Central memory CD8-positive, alpha-beta T cell (primary cell): ENCODE results near the gene N4BP2.
"Not testable (repeated sequence)": the region's sequence is repeated elsewhere in the genome, so short reads cannot be mapped to it uniquely, and the experiment has no call there.

Experiments
- ATAC-seq: fragments of 150-1000 bp; cut with Tn5 transposase; replicated peaks from 2 replicates; pipeline ENCODE4 v1.10.0; 2022; ENCODE audit warnings: mild to moderate bottlenecking, moderate FRiP score, moderate number of reproducible peaks; ENCODE audit not compliant: poor library complexity, severe bottlenecking; ENCODE audit errors: extremely low read depth
- DNase-seq, 2 donors: peaks; one replicate each; pipeline ENCODE4 v3.0.0; 2021; ENCODE audit warnings: low spot score in 2 of 2
- H3K27ac Mint-ChIP-seq: one replicate; pipeline ENCODE4 v1.8.0; 2022; ENCODE audit warnings: low read depth, mild to moderate bottlenecking, moderate library complexity, mixed read lengths
- H3K27me3 Mint-ChIP-seq: one replicate; pipeline ENCODE4 v1.8.0; 2022; ENCODE audit warnings: mixed read lengths
- H3K36me3 Mint-ChIP-seq: one replicate; pipeline ENCODE4 v1.8.0; 2022; ENCODE audit warnings: mild to moderate bottlenecking, moderate library complexity, mixed read lengths; ENCODE audit not compliant: insufficient read depth
- H3K4me1 Mint-ChIP-seq: one replicate; pipeline ENCODE4 v1.8.0; 2022; ENCODE audit warnings: mixed read lengths
- H3K4me3 Mint-ChIP-seq: one replicate; pipeline ENCODE4 v1.8.0; 2022; ENCODE audit warnings: mild to moderate bottlenecking, moderate library complexity, mixed read lengths
- H3K9me3 Mint-ChIP-seq: one replicate; pipeline ENCODE4 v1.8.0; 2022; ENCODE audit warnings: mixed read lengths

The N4BP2 gene

GRCh38 chr4:40055863-40056715 is 561 bp upstream of the N4BP2 start:
- DNase-seq: peak; percentile 24 to 26
- H3K4me1 Mint-ChIP-seq: peaks cover 31% of the 10 kb centered on the region
- H3K9me3 Mint-ChIP-seq: no peaks in the 10 kb centered on the region
- peak overlapping the region; percentile 83 for H3K27ac Mint-ChIP-seq
- peak overlapping the region; percentile 95 for H3K4me3 Mint-ChIP-seq
- peaks cover 23% of the 10 kb centered on the region for H3K36me3 Mint-ChIP-seq
- H3K27me3 Mint-ChIP-seq: no peaks in the 10 kb centered on the region
- peak; percentile 26 for ATAC-seq

GRCh38 chr4:40057586-40058091 is 989 bp downstream of the N4BP2 start:
- Mint-ChIP-seq H3K27ac (peak overlapping the region; percentile 83), H3K36me3 (peaks cover 31% of the 10 kb centered on the region), H3K4me1 (peaks cover 38% of the 10 kb centered on the region), H3K27me3 (no peaks in the 10 kb centered on the region), H3K4me3 (peak overlapping the region; percentile 95), H3K9me3 (no peaks in the 10 kb centered on the region)
- ATAC-seq (peak; percentile 78), DNase-seq (peak; percentile 35 to 57)

GRCh38 chr4:40058121-40058520 is 1.5 kb downstream of the N4BP2 start:
- H3K4me1 Mint-ChIP-seq: peaks cover 41% of the 10 kb centered on the region
- no peak for ATAC-seq
- no peak for DNase-seq
- H3K36me3 Mint-ChIP-seq: peaks cover 31% of the 10 kb centered on the region
- H3K27me3 Mint-ChIP-seq: no peaks in the 10 kb centered on the region
- H3K9me3 Mint-ChIP-seq: no peaks in the 10 kb centered on the region
- H3K27ac Mint-ChIP-seq: peak overlapping the region; percentile 83
- H3K4me3 Mint-ChIP-seq: peak overlapping the region; percentile 95

- Mint-ChIP-seq H3K27me3 (no peaks in the 10 kb centered on the region), H3K27ac (no peak overlapping the region), H3K9me3 (no peaks in the 10 kb centered on the region), H3K4me1 (peaks cover 41% of the 10 kb centered on the region), H3K36me3 (peaks cover 33% of the 10 kb centered on the region), H3K4me3 (peak overlapping the region; percentile 50)
- ATAC-seq (no peak), DNase-seq (no peak)
Measured at GRCh38 chr4:40058854-40059253, 2.2 kb downstream of the N4BP2 start.

- Mint-ChIP-seq H3K9me3 (no peaks in the 10 kb centered on the region), H3K27me3 (no peaks in the 10 kb centered on the region), H3K36me3 (peaks cover 35% of the 10 kb centered on the region), H3K4me3 (peak overlapping the region; percentile 50), H3K4me1 (peaks cover 41% of the 10 kb centered on the region), H3K27ac (no peak overlapping the region)
- ATAC-seq (no peak), DNase-seq (no peak)
Measured at GRCh38 chr4:40059362-40059761, 2.7 kb downstream of the N4BP2 start.

GRCh38 chr4:40065010-40065409 is 8.4 kb downstream of the N4BP2 start:
- Mint-ChIP-seq H3K27me3 (no peaks in the 10 kb centered on the region), H3K27ac (no peak overlapping the region), H3K9me3 (no peaks in the 10 kb centered on the region), H3K36me3 (peaks cover 25% of the 10 kb centered on the region), H3K4me1 (peaks cover 39% of the 10 kb centered on the region), H3K4me3 (no peak overlapping the region)
- ATAC-seq: no peak
- no peak for DNase-seq

- DNase-seq (no peak), ATAC-seq (no peak)
- Mint-ChIP-seq H3K36me3 (peaks cover 20% of the 10 kb centered on the region), H3K4me3 (no peak overlapping the region), H3K4me1 (peaks cover 46% of the 10 kb centered on the region), H3K27me3 (no peaks in the 10 kb centered on the region), H3K9me3 (no peaks in the 10 kb centered on the region), H3K27ac (peak overlapping the region; percentile 46)
Measured at GRCh38 chr4:40066651-40067050, 10.0 kb downstream of the N4BP2 start.

GRCh38 chr4:40070387-40070786 is 13.7 kb downstream of the N4BP2 start:
- DNase-seq (no peak), ATAC-seq (no peak)
- H3K4me1 Mint-ChIP-seq: peaks cover 29% of the 10 kb centered on the region
- no peak overlapping the region for H3K4me3 Mint-ChIP-seq
- H3K27me3 Mint-ChIP-seq: no peaks in the 10 kb centered on the region
- H3K27ac Mint-ChIP-seq: no peak overlapping the region
- peaks cover 9% of the 10 kb centered on the region for H3K36me3 Mint-ChIP-seq
- H3K9me3 Mint-ChIP-seq: no peaks in the 10 kb centered on the region

GRCh38 chr4:40086421-40086820 is 29.8 kb downstream of the N4BP2 start:
- peaks cover 13% of the 10 kb centered on the region for H3K36me3 Mint-ChIP-seq
- H3K4me1 Mint-ChIP-seq: peaks cover 5% of the 10 kb centered on the region
- DNase-seq (no peak), ATAC-seq (no peak)
- H3K27ac Mint-ChIP-seq: no peak overlapping the region
- H3K9me3 Mint-ChIP-seq: no peaks in the 10 kb centered on the region
- H3K4me3 Mint-ChIP-seq: no peak overlapping the region
- no peaks in the 10 kb centered on the region for H3K27me3 Mint-ChIP-seq

GRCh38 chr4:40087799-40088366 is 31.2 kb downstream of the N4BP2 start:
- ATAC-seq (no peak), DNase-seq (no peak)
- no peak overlapping the region for H3K27ac Mint-ChIP-seq
- no peaks in the 10 kb centered on the region for H3K27me3 Mint-ChIP-seq
- peaks cover 5% of the 10 kb centered on the region for H3K4me1 Mint-ChIP-seq
- peaks cover 12% of the 10 kb centered on the region for H3K36me3 Mint-ChIP-seq
- no peak overlapping the region for H3K4me3 Mint-ChIP-seq
- H3K9me3 Mint-ChIP-seq: no peaks in the 10 kb centered on the region

GRCh38 chr4:40093400-40093799 is 36.8 kb downstream of the N4BP2 start:
- not testable (repeated sequence) for ATAC-seq, H3K4me3 Mint-ChIP-seq, DNase-seq, H3K27ac Mint-ChIP-seq, H3K27me3 Mint-ChIP-seq, H3K9me3 Mint-ChIP-seq
- H3K36me3 Mint-ChIP-seq: peaks cover 12% of the 10 kb centered on the region
- peaks cover 11% of the 10 kb centered on the region for H3K4me1 Mint-ChIP-seq

- Mint-ChIP-seq H3K9me3 (no peaks in the 10 kb centered on the region), H3K36me3 (peaks cover 8% of the 10 kb centered on the region), H3K27me3 (no peaks in the 10 kb centered on the region), H3K27ac (no peak overlapping the region), H3K4me3 (no peak overlapping the region), H3K4me1 (peaks cover 4% of the 10 kb centered on the region)
- ATAC-seq (no peak), DNase-seq (no peak)
Measured at GRCh38 chr4:40099010-40099409, 42.4 kb downstream of the N4BP2 start.

GRCh38 chr4:40107150-40107549 is 50.5 kb downstream of the N4BP2 start:
- ATAC-seq: not testable (repeated sequence)
- H3K36me3 Mint-ChIP-seq: peaks cover 14% of the 10 kb centered on the region

More at GRCh38 chr4:40107150-40107549, 50.5 kb downstream of the N4BP2 start:
- H3K27ac Mint-ChIP-seq, DNase-seq, H3K4me1 Mint-ChIP-seq, H3K9me3 Mint-ChIP-seq, H3K27me3 Mint-ChIP-seq, H3K4me3 Mint-ChIP-seq: not testable (repeated sequence)
